Muscle layer of duodenum (tissue), 2 donors: ENCODE measurements around the gene SCRT2.

ENCODE experiments used
- H3K27ac ChIP-seq: one replicate; pipeline ENCODE4 v1.7.0; 2013; ENCODE audit warnings: mild to moderate bottlenecking, low read length
- H3K27me3 ChIP-seq: one replicate; pipeline ENCODE4 v1.7.0; 2013; ENCODE audit warnings: low read depth, mild to moderate bottlenecking, control low read depth, low read length
- H3K36me3 ChIP-seq, 2 donors: one replicate each; pipeline ENCODE4 v1.7.0; 2013; ENCODE audit warnings: low read length in 2 of 2, control low read depth in 1 of 2, mild to moderate bottlenecking in 1 of 2; ENCODE audit not compliant: insufficient read depth in 2 of 2, control insufficient read depth in 1 of 2
- H3K4me1 ChIP-seq, 2 donors: one replicate each; pipeline ENCODE4 v1.7.0; 2013; ENCODE audit warnings: low read length in 2 of 2, mild to moderate bottlenecking in 2 of 2, control low read depth in 1 of 2, moderate library complexity in 1 of 2; ENCODE audit not compliant: insufficient read depth in 2 of 2, control insufficient read depth in 1 of 2
- H3K4me3 ChIP-seq, 2 donors: one replicate each; pipeline ENCODE4 v1.7.0; 2013; ENCODE audit warnings: low read length in 2 of 2, low read depth in 1 of 2, mild to moderate bottlenecking in 1 of 2
- H3K9me3 ChIP-seq, 2 donors: one replicate each; pipeline ENCODE4 v1.7.0; 2013; ENCODE audit warnings: low read length in 2 of 2, control low read depth in 1 of 2, mild to moderate bottlenecking in 1 of 2; ENCODE audit not compliant: control insufficient read depth in 1 of 2
- donor health status: healthy.

Gene SCRT2

DNA sequence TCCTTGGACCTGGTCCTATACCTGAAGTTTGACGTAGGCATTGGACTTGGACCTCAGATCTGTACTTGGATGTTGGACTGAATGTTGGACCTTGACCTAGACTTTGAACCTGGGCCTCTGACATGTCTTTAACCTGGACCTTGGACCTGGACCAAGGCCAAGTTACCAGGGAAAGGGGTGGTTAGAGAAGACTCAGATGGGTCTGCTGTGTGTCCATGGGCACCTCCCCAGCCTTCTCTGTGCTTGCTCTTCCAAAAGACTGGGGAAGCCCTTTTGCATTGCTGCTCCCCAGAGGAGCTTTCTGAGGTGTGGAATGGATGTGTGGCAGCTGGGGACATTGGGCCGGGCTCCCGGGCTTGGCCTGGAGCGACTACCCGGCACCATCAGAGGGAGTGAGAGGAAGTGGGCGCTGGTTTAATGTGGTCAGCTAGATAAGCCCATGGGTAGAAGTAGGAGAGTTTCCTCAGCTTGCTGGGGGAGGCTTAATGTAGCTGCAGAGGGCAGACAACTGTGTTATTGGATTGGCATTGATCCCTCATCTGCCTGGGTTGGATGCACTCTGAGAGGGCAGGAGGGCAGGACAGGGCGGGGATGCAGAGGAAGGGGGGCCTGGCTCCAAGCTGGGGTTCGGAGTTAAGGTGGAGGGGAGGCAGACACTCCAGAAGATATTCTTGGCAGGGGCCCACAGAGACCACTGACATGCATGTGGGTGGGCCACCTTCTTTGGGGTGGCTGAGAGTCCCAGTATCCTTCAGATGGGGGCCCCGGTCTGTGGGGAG is 4.2 kb downstream of the SCRT2 start:
- Histone ChIP-seq H3K27me3 (peaks cover 23% of the 10 kb centered on the region), H3K4me3 (no peak overlapping the region), H3K4me1 (peaks cover 0 to 14% of the 10 kb centered on the region in 2 donors), H3K27ac (no peak overlapping the region), H3K9me3 (no peaks in the 10 kb centered on the region), H3K36me3 (no peaks in the 10 kb centered on the region)

DNA sequence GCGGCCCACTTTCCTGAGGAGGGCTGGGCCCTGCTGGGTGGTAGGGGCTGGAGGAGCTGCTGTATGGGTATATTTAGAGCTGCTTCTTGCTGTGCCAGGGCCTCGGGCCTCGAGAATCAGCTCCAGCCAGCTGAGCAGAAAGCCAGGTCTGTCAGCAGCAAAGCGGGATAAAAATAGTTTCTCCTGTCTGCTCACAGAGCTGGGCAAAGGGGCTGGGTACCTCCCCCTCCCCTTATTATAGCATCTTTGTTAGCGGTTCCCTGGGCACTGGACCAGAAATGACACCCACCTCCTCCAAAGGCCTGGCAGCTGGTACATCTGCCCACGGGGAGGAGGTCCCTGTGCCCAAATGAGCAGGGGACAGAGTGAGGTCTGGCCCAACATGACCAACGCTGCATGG is 6.0 kb downstream of the SCRT2 start:
- no peaks in the 10 kb centered on the region for H3K9me3 ChIP-seq
- H3K4me3 ChIP-seq, result no peak overlapping the region
- H3K4me1 ChIP-seq, result no peaks in the 10 kb centered on the region
- peaks cover 30% of the 10 kb centered on the region for H3K27me3 ChIP-seq
- H3K36me3 ChIP-seq, result no peaks in the 10 kb centered on the region
- no peak overlapping the region for H3K27ac ChIP-seq

DNA sequence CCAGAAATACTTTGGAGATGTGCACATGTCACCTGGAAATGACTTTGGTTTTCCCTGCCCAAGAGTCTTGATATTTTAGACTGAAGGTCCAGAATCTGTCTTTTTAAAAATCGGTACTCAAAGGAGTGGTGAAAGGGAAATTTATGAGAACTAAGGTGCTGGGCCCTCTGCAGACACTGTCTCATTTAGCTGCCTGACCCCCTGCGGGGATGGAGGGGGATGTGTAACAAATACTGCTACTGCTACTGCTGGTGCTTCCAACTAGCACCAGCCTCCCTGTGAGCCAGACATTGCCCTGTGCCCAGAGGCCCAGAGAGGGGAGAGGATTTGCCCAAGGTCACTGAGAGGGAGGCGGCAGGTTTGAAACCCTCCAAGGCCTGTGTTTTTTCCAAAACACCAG is 7.0 kb downstream of the SCRT2 start:
- no peaks in the 10 kb centered on the region for H3K36me3 ChIP-seq
- no peaks in the 10 kb centered on the region for H3K9me3 ChIP-seq
- no peaks in the 10 kb centered on the region for H3K4me1 ChIP-seq
- no peak overlapping the region for H3K4me3 ChIP-seq
- no peak overlapping the region for H3K27ac ChIP-seq
- peaks cover 24% of the 10 kb centered on the region for H3K27me3 ChIP-seq

DNA sequence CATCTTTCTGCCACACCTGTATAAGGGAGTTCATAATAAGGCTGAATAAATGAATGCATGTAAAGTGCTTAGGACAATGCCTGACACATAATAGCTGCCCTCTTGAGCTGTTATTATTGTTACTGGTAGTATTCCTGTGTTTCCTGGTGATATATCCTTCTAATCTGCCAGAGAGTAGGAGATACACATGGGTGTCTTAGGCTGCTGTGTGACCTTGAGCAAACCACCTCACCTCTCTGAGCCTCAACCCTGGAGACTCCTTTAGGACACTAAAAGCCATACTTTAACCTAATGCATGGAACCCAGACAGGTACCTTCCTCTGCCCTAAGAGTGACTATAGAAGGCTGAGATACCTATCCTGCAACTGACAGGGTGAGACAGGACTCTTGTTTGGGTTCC is 7.6 kb downstream of the SCRT2 start:
- Histone ChIP-seq H3K4me1 (no peaks in the 10 kb centered on the region), H3K27me3 (peaks cover 20% of the 10 kb centered on the region), H3K27ac (no peak overlapping the region), H3K36me3 (no peaks in the 10 kb centered on the region), H3K4me3 (no peak overlapping the region), H3K9me3 (no peaks in the 10 kb centered on the region)

DNA sequence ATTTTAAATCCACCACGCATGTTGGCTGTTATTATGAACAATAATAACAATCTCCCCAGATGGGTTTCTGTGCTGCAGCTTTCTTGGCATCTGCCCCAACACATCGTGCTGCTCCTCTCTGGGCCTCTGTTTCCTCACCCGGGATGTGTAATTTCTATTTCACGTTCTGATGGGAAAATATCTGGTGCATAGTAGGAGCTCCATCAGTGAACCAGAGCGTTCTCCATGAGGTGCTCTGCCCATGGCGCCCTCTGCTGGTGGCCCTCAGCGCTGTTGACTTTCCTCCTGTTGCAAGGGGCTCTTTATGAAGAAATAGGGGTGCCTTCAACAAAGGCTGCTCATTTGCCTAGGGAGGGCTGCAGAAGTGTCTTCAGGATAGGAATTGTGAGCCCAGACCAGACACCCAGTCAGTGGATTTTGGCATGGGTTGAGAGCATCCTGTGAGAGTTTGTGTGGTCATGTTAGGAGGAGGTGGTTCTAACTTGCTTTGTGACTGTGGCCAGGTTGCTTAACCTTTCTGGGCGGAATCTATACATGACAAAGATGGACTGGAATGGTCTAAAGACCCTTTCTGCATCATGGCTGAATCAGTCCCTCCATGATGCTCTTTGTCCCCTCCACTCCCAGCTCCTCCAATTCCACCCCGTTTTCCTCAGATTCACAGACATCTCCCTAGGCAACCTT is 8.1 kb downstream of the SCRT2 start:
- H3K9me3 ChIP-seq, result no peaks in the 10 kb centered on the region
- peaks cover 23% of the 10 kb centered on the region for H3K27me3 ChIP-seq
- H3K4me1 ChIP-seq, result no peaks in the 10 kb centered on the region
- no peaks in the 10 kb centered on the region for H3K36me3 ChIP-seq
- H3K27ac ChIP-seq, result no peak overlapping the region
- no peak overlapping the region for H3K4me3 ChIP-seq

DNA sequence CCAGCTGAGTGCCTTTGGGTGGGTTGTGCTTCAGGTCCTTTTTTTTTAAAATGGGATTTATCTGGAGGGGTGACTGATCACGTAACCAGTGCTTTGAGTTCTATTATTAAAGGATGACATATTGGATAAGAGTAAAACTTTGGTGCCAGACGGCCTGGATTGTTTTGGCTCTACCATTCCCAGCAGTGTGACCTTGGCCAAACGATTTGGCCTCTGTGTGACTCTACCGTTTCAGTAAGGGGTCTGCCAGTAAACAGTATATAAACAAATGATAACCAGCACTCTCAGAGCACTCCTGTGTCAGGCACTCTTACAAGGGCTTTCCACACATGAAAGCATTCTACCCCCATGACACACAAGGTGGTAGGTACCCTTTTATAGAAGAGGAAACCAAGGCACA is 8.7 kb downstream of the SCRT2 start:
- H3K36me3 ChIP-seq, result no peaks in the 10 kb centered on the region
- H3K4me1 ChIP-seq, result no peaks in the 10 kb centered on the region
- no peaks in the 10 kb centered on the region for H3K9me3 ChIP-seq
- H3K27ac ChIP-seq, result no peak overlapping the region
- H3K27me3 ChIP-seq, result peaks cover 25% of the 10 kb centered on the region
- no peak overlapping the region for H3K4me3 ChIP-seq

DNA sequence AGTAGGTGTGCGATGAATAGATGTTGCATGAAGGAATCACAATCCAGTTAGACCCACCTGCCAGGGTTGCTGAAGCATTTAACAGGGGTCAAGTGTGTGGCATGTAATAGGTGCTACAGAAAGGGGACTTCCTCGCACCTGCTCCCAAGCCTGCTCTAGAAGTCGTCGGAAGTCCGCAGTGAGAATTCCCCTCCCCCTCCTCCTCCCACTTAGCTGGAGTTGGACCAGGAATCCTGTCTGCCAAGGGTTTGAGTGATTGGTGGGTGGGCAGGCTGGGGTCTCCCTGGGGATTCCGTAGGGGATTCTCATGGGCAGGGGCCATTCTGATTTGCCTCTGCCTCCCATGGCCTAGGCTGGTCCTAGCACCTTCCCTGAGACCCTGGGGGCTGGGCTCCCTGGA is 10.3 kb downstream of the SCRT2 start:
- Histone ChIP-seq H3K36me3 (no peaks in the 10 kb centered on the region), H3K4me1 (no peaks in the 10 kb centered on the region), H3K27ac (no peak overlapping the region), H3K27me3 (peaks cover 29% of the 10 kb centered on the region), H3K9me3 (no peaks in the 10 kb centered on the region), H3K4me3 (no peak overlapping the region)

DNA sequence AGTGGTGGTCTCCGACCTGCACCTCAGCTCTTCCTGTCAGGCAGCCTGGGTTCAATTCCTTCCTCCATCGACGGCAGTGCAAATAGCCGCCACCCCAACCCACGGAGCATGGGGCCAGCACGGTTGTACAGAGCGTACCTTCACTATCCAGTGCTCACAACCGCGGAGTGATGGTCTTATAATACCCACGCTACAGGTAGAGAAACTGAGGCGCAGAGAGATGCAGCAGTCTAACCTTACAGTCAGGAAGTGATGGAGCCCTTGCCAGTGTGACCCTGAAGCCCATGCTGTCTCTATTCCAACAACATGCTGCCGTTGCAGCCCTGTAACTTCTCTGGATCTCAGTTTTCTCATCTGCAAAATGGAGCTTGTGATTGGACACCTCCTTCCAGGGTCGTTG is 11.0 kb downstream of the SCRT2 start:
- no peak overlapping the region for H3K4me3 ChIP-seq
- H3K36me3 ChIP-seq, result no peaks in the 10 kb centered on the region
- H3K27ac ChIP-seq, result no peak overlapping the region
- H3K9me3 ChIP-seq, result no peaks in the 10 kb centered on the region
- H3K4me1 ChIP-seq, result no peaks in the 10 kb centered on the region
- peaks cover 29% of the 10 kb centered on the region for H3K27me3 ChIP-seq

DNA sequence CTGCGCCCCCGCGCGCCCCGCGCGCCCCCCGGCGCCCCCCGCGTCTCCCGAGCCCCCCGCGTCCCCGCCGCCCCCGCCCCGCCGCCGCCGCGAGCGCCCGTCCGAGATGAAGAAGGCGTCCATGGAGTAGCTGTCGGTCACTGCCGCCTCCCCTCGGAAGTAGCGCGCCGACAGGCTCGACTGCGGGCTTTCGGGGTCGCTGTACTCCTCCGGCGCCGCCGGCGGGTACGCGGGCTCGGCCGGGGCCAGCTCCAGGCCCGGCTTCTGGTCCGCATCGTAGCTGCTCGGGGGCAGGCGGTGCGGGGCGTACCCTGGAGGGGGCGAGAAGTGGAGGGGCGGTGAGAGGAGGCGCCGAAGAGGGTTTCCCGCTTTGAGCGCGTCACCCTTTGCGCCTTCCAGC is 11.5 kb downstream of the SCRT2 start:
- H3K4me3 ChIP-seq, result no peak overlapping the region
- H3K27me3 ChIP-seq, result peaks cover 29% of the 10 kb centered on the region
- H3K9me3 ChIP-seq, result no peaks in the 10 kb centered on the region
- H3K4me1 ChIP-seq, result no peaks in the 10 kb centered on the region
- H3K36me3 ChIP-seq, result no peaks in the 10 kb centered on the region
- no peak overlapping the region for H3K27ac ChIP-seq

DNA sequence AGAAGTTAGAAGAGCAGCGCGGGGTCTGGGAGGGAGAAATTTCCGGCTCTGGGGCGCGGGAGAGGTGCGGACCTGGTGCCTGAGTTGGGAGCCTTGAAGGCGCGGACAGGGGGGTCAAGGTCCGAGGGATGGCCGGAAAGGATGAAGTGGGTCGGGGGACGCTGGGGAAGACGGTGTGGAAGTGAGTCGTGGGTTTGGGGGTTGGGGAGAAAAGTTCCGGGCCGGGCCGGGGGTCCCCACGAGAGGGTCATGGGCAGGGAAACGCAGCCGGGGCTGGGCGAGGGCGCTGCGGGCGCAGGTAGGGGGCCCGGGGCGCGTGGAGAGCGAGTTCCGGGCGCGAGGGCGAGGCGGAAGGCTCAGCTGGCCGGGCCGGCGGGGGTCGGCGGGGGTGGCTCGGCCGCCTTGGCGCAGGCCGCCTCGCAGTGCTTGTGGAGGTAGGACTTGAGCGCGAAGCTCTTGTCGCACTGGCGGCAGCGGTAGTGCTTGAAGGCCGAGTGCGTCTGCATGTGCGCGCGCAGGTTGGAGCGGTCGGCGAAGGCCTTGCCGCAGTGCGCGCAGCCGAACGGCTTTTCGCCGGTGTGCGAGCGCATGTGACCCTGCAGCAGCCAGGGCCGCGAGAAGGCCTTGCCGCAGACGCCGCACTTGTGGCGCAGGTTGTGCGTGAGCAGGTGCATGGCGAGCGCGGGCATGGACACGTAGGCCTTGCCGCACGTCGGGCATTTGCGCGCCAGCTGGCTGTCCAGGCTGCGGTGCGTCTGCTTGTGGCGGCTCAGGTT is 12.1 kb downstream of the SCRT2 start:
- Histone ChIP-seq H3K27me3 (peaks cover 29% of the 10 kb centered on the region), H3K36me3 (no peaks in the 10 kb centered on the region), H3K4me1 (no peaks in the 10 kb centered on the region), H3K27ac (no peak overlapping the region), H3K4me3 (no peak overlapping the region), H3K9me3 (no peaks in the 10 kb centered on the region)
